GM21619 (cell line): ENCODE results near the gene EIF4G3.
"Not testable (repeated sequence)": the region's sequence is repeated elsewhere in the genome, so short reads cannot be mapped to it uniquely, and the experiment has no call there.

Experiments used
- ATAC-seq: cut with Tn5 transposase; IDR thresholded peaks from one replicate; pipeline ENCODE4 v1.9.1; 2021; ENCODE audit not compliant: unreplicated experiment

EIF4G3 gene

DNA sequence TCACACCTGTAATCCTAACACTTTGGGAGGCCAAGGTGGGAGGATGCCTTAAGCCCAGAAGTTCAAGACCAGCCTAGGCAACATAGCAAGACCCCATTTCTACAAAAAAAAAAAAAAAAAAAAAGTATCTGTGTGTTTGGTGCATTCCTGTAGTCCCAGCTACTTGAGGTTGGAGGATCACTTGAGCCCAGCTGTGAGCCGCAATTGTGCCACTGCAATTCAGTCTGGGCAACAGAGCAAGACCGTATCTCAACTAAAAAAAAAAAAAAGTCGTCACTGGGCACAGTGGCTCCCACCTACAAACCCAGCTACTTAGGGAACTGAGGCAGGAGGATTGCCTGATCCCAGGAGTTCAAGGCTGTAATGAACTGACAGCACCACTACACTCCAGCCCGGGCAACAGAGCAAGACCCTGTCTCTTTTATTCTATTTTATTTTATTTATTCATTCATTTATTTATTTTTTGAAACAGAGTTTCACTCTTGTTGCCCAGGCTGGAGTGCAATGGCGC is 8.6 kb upstream of the EIF4G3 start:
- ATAC-seq: no peak

- no peak for ATAC-seq
Measured at GRCh38 chr1:21184276-21184675, 7.6 kb upstream of the EIF4G3 start.

- no peak for ATAC-seq
Measured at GRCh38 chr1:21182181-21182731, 5.6 kb upstream of the EIF4G3 start.

DNA sequence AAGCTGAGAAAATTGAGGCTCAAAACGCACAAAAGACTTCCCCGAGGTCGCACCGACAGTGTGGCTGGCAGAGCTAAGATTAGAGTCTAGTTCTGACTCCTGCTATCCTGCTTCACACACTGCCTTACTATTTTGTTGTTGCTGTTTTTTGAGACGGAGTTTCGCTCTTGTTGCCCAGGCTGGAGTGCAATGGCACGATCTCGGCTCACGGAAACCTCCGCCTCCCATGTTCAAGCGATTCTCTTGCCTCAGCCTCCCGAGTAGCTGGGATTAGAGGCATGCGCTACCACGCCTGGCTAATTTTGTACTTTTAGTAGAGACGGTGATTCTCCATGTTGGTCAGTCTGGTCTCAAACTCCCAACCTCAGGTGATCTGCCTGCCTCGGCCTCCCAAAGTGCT is 1.6 kb upstream of the EIF4G3 start:
- not testable (repeated sequence) for ATAC-seq

GRCh38 chr1:21175670-21176581 is 771 bp downstream of the EIF4G3 start:
- ATAC-seq: no peak

DNA sequence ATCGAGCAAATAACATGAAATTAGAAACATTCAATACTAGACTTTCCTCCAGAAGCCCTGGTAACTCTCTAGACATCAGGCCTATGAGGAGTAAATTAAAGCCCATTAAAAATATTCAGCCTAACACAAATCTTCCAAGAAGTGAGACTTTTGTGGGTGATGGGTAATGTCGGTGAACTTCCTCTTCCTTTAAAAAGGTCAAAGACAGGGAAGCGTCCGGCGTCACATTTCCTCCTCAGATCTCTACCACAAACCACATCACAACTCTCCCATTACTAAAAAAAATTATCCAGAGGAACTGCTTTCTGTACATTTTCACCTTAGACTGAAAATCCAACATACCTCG is 1.4 kb downstream of the EIF4G3 start:
- ATAC-seq: no peak

GRCh38 chr1:21174654-21175323 is 1.9 kb downstream of the EIF4G3 start:
- ATAC-seq: no peak

DNA sequence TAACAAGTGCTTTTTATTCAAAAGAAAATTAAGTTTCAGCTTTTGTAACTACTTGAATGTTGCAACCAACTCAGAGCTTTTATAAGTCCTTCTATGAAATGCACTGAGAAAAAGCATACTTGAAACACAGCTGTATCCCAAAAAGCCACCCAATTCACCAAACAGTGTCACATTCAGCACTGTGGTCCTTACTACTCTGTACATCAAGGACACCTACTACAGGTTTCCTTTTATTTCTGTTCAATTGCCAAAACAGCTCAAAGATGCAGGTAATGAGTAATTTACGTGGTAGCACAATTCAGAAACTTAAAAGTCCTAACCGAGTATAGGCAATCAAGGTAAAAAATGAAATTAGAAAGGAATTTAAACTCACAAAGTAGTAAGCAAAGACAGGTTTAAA is 2.5 kb downstream of the EIF4G3 start:
- no peak for ATAC-seq

- not testable (repeated sequence) for ATAC-seq
Measured at GRCh38 chr1:21173096-21173495, 3.6 kb downstream of the EIF4G3 start.

DNA sequence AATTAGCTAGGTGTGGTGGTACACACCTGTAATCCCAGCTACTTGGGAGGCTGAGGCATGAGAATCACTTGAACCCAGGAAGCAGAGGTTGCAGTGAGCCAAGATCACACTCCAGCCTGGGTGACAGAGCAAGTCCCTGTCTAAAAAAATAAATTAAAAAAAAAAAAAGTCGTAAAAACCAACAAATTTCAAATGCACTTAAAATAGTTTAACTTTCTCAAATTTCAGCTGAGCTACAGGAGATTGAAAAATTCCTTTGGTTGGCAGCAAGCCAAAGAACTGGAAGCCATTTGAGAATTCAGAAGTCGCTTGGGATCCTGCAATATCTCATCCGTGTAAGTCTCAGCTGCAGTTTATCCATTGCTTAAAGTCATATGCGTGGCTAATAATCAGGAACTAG is 5.9 kb downstream of the EIF4G3 start:
- ATAC-seq: not testable (repeated sequence)

DNA sequence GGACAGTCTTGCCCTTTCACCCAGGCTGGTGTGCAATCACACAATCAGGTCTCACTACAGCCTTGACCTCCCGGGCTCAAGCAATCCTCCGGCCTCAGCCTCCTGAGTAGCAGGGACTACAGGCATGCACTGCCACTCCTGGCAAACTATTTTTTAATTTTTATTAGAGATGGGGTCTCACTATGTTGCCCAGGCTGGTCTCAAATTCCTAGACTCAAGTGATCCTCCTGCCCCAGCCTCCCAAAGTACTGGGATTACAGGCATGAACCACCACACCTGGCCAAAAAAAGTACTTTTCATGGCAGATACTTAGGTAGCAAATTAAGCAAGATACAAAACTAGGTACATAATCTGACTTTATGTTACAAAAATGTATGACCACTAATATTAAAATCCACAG is 8.3 kb downstream of the EIF4G3 start:
- ATAC-seq: no peak

GRCh38 chr1:21165646-21166045 is 11.1 kb downstream of the EIF4G3 start:
- ATAC-seq: no peak

DNA sequence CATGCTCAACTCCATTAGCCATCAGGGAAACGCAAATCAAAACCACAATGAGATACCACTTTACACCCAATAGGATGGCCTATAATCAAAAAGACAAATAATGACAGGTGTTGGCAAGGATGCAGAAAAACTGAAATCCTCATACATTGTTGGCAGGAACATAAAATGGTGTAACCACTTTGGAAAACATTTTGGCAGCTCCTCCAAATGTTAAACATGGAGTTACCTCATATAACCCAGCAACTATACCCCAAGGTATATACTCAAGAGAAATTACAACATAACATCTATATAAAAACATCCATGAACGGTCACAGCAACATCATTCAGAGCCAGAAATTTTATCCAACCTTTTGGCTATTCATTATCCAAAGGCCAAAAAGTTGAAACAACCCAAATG is 11.6 kb downstream of the EIF4G3 start:
- no peak for ATAC-seq

- no peak for ATAC-seq
Measured at GRCh38 chr1:21164266-21164665, 12.4 kb downstream of the EIF4G3 start.

- no peak for ATAC-seq
Measured at GRCh38 chr1:21162740-21163464, 13.8 kb downstream of the EIF4G3 start.

- no peak for ATAC-seq
Measured at GRCh38 chr1:21161842-21162241, 14.9 kb downstream of the EIF4G3 start.

DNA sequence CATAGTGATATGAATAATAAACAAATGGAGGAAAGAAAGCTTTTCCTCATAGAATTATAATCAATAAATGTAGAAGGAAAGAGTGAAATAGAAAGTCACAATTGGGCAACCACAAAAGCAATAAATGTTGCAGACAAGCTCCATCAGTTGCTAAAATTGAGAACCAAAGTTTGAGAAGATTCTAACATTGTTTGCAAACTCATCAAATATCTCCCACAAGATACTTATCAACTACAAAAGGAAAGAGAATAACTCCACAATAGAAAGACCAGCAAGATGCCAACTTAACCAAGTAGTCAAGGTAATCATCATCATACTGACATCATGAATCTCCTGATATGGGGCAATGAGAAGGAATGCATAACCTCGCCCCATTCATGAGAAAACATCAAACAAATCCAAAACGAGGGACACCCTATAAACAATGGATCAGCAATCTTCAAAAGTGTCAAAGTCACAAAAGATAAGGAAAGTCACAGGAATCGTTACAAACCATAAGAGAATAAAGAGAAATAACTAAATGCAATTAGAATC is 16.4 kb downstream of the EIF4G3 start:
- ATAC-seq: no peak

GRCh38 chr1:21157868-21158267 is 18.8 kb downstream of the EIF4G3 start:
- no peak for ATAC-seq

- ATAC-seq: no peak
Measured at GRCh38 chr1:21157054-21157453, 19.6 kb downstream of the EIF4G3 start.

DNA sequence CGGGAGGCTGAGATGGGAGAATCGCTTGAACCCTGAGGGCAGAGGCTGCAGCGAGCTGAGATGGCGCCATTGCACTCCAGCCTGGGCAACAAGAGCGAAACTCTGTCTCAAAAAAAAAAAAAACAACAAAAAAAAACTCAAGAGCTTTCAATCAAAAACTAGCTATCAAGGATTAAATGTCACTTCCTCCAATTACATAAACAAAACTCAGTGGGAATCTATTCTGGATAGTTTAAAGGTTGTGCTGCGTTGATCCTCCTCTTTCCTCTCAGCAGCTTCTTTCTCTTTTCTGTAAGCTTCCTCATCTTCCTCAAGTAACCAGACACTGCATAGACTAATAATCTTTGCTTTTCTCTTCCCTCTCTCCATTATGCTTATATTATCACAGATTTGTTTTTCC is 20.7 kb downstream of the EIF4G3 start:
- ATAC-seq: no peak

DNA sequence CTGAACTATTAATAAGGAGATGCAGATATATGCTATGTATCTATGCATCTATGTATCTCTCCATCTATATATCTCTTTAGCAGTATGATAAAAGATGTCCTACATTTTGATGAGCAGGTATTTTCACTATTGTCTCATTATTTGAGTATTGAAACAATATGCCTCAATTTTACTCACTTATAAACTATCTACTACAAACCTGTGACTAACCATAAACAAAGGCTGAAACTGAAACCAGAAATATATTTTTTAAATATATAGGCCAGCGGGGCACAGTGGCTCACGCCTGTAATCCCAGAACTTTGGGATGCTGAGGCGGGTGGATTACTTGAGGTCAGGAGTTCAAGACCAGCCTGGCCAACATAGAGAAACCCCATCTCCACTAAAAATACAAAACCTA is 22.0 kb downstream of the EIF4G3 start:
- ATAC-seq: no peak
